Kidney glomerular epithelial cell (primary cell): Measurements from ENCODE around the gene PLVAP.

Experiments
- DNase-seq: peaks from one replicate; lab custom pipeline; 2025; lab: John Stamatoyannopoulos, UW

PLVAP gene

DNA sequence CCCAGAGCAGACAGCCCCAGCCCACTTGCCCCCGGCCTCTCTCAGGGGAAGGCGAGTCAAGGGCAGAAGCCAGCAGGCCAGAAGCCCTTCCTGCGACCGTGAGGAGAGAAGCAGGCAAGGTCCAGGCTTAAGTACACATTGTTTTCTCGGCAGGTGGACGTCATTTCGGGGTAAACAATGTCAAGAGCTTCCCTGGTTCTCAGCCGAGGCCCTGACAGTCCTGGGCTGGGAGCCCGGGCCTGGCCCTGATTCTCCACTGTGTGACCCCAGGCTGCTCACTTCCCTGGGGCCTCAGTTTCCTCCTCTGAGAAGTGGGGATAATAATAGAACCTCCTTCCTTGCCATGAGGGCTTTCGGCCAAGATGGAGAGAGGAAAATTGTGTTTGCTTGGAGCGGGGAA lies 19.4 kb downstream of the PLVAP start:
- no peak for DNase-seq

GRCh38 chr19:17357078-17357666 lies 20.0 kb downstream of the PLVAP start:
- no peak for DNase-seq

DNA sequence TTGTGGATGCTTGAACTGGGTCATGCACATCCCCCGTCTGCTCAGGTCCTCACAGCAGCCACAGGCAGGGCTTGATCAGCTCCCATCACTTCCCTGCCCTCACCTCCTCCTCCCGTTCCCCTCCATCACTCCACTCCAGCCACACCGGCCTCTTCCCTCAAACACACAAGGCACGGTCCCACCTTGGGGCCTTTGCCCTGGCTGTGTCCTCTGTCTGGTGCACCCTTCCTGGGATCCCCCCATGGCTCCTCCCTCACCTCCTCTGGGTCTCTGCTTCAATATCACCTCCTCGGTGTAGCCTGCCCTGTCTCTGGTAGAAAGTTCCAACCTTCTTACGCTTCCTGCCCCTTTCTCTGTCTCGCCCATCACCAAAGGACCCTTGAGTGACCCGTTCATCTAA lies 23.8 kb downstream of the PLVAP start:
- DNase-seq, result no peak

DNA sequence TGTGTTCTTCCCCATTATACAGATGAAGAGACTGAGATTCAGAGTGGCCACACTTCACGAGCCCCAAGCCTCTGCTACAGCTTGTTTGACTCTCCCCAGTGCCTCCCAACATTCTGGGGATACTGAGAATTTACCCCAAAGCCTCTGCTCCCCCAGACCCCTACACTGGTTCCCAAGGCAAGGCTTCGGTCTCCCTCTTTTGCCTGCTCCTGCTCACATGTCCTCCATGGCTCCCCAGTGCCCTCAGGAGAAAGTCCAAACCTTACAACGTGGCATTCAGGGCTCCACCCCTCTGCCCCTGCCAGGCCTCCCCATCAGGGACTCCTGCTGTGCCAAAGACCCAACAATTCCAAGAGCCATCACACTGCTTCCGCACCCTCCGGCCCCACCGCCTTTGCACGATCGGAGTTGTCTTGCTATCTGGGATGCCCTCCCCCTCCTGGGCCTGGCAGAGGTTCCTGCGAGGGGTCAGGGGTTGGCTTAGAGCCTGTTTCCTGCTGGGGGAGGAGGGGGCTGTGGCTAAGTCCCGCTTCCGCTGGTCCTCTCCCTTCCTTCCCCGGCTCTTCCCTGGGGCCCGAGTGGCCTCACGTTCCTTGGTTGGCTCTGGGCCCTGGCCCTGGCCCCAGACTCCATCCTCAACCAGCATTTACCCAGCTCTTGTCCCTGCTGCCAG lies 24.4 kb downstream of the PLVAP start:
- no peak for DNase-seq

- DNase-seq, result no peak
These were observed 25.2 kb downstream of the PLVAP start for GRCh38 chr19:17351815-17352435.

- no peak for DNase-seq
These were observed 28.4 kb downstream of the PLVAP start for GRCh38 chr19:17348700-17349099.

DNA sequence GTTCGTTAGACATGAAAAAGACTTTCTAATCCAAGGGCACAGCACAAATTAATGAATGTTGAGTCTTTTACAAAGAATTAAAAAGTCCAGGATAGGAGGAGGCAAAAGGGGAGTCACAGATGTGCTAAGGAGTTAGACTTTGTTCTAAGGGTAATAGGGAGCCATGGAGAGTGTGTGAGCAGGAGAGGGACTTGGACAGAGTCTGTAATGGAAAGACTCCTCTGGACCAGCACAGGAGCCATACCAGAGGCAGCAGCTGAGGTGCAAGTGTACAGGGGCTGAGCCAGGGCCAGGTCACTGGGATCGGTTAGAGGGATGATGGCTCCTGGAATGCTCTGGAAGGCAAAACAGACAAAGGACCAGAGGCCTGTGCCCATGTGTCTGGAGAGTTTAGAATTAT lies 29.3 kb downstream of the PLVAP start:
- DNase-seq, result no peak

GRCh38 chr19:17347361-17347760 lies 29.8 kb downstream of the PLVAP start:
- no peak for DNase-seq

GRCh38 chr19:17346109-17346671 lies 31.0 kb downstream of the PLVAP start:
- peak; percentile 77 for DNase-seq

- no peak for DNase-seq
These were observed 35.3 kb downstream of the PLVAP start for GRCh38 chr19:17341845-17342244.

DNA sequence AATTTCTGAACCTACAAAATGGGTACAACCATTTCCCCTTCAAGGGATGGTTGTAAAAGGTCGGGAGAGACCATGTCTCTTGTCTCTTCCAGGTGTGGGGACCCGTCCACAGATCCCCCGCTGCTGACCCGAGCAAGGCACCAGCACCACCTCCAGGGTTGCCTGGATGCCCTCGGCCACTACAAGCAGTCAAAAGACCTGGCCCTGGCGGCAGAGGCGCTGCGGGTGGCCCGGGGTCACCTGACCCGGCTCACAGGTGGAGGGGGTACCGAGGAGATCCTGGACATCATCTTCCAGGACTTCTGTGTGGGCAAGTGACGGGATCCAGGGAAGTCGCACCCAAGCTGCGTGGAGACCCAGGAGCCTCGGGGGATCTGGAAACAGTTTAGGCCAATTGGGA lies 35.8 kb downstream of the PLVAP start:
- DNase-seq, result no peak

DNA sequence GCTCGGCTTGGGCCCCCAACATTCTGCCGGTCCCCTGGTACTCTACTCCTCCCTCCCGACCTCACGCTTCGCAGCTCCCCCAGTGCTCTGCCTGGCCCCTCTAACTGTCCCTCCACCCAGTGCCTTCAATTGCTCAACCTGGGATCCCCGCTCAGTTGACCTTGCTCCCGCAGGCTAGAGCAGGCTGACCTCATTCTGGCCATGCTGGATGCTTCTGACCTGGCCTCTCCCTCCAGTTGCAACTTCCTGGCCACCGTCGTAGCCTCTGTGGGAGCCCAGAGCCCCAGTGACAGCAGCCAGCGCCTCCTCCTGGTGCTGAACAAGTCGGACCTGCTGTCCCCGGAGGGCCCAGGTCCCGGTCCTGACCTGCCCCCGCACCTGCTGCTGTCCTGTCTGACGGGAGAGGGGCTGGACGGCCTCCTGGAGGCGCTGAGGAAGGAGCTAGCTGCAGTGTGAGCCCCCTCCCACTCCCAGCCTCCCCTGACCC lies 36.2 kb downstream of the PLVAP start:
- no peak for DNase-seq

DNA sequence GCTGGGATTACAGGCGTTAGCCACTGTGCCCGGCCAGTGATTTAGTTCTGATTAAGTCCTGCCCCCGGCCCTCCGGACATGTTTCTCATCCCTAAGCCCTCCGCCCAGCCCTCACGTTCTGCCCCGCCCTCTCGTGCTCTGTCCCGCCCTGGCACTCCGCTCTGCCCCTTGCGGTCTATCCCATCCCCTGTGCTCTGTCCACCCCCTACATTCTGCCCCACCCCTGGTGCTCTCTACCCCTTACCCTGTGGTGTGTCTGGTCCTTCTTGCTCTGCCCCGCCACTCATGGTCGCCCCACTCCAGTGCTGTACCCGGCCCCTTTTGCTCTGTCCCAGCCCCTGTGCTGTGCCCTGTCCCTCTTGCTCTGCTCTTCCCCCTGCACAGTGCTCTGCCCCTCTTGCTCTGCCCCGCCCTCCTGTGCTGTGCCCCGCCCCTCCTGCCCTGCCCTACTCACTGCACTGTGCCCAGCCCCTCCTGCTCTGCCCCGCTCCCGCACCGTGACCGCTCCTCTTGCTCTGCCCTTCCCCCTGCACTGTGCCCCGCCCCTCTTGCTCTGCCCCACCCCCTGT lies 36.8 kb downstream of the PLVAP start:
- no peak for DNase-seq

DNA sequence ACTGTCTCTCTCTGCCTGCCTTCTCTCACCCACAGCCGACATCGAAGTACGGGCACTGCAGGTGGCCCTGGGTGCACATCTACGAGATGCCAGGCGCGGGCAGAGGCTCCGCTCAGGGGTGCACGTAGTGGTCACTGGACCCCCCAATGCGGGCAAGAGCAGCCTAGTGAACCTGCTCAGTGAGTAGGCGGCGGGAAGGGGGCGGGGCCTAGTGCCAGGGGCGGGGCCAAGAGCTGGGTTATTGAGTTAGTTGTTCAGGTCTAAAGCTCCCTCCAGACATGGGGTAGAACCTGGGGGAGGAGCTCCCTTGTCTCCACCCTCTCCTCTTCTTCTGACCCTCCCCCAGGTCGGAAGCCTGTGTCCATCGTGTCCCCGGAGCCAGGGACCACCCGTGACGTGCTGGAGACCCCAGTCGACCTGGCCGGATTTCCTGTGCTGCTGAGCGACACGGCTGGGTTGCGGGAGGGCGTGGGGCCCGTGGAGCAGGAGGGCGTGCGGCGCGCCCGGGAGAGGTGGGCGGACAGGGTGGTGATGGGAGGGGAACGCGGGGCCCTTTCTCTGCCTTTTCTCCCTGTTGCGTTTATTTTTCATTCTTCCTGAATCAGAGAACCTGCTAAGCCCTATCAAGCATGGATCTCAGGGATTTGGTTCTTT lies 37.9 kb downstream of the PLVAP start:
- DNase-seq, result no peak

GRCh38 chr19:17338433-17339078 lies 38.6 kb downstream of the PLVAP start:
- DNase-seq, result no peak

GRCh38 chr19:17337675-17338432 lies 39.3 kb downstream of the PLVAP start:
- no peak for DNase-seq

- DNase-seq, result peak; percentile 96
These were observed 40.1 kb downstream of the PLVAP start, which contains the start of gene GTPBP3 for GRCh38 chr19:17336872-17337674. GTPBP3 (plus strand) TSS chr19:17337553; CDS start chr19:17337612, 59 bp downstream.

GRCh38 chr19:17335575-17335974 lies 41.6 kb downstream of the PLVAP start:
- DNase-seq, result no peak

GRCh38 chr19:17334414-17335409 lies 42.4 kb downstream of the PLVAP start, which contains the start of gene ANO8:
ANO8 (minus strand) TSS chr19:17334855; CDS start chr19:17334670, 185 bp downstream.
- peak; percentile 91 for DNase-seq
